HepG2 (cell line): Measurements from ENCODE around the gene NME2. TPM values are rescaled to one million over a fixed set of nuclear protein-coding genes. Genes with fewer than 3 reads are reported as not detected.

Experiments
- AHR ChIP-seq: IDR thresholded peaks from 2 replicates; pipeline ENCODE4 v1.6.1; 2018; ENCODE audit warnings: missing genetic modification reagents, missing compliant biosample characterization
- ELF4 ChIP-seq: sonication (generic); formaldehyde crosslinking; IDR thresholded peaks from 2 replicates; pipeline ENCODE4 v1.5.0; 2020; ENCODE audit warnings: missing genetic modification reagents, mild to moderate bottlenecking, moderate library complexity, borderline replicate concordance
- ESRRA ChIP-seq: sonication (generic); formaldehyde crosslinking; IDR thresholded peaks from 2 replicates; pipeline ENCODE4 v1.5.1; 2020; ENCODE audit warnings: mild to moderate bottlenecking, low read depth, missing genetic modification reagents
- KLF6 ChIP-seq: IDR thresholded peaks from 2 replicates; pipeline ENCODE4 v1.8.0; 2016; ENCODE audit warnings: missing biosample characterization, missing genetic modification reagents
- MTA1 ChIP-seq: sonication (generic); formaldehyde crosslinking; IDR thresholded peaks from 2 replicates; pipeline ENCODE4 v1.4.0; 2020; ENCODE audit warnings: missing genetic modification reagents, mild to moderate bottlenecking, borderline replicate concordance
- NFIB ChIP-seq: sonication (generic); formaldehyde crosslinking; IDR thresholded peaks from 2 replicates; pipeline ENCODE4 v1.9.0; 2021; ENCODE audit warnings: missing genetic modification reagents, mild to moderate bottlenecking, borderline replicate concordance
- PCBP1 ChIP-seq: fragments of 200-400 bp; formaldehyde crosslinking; IDR thresholded peaks from 2 replicates; pipeline ENCODE4 v1.6.1; 2017; ENCODE audit warnings: mild to moderate bottlenecking, low read depth, low read length, borderline replicate concordance
- SP140L ChIP-seq: sonication (generic); formaldehyde crosslinking; IDR thresholded peaks from 2 replicates; pipeline ENCODE4 v1.4.0; 2020; ENCODE audit warnings: missing genetic modification reagents, borderline replicate concordance
- STAG1 ChIP-seq: sonication (generic); formaldehyde crosslinking; IDR thresholded peaks from 2 replicates; pipeline ENCODE4 v1.4.0; 2020; ENCODE audit warnings: missing genetic modification reagents
- TGIF2 ChIP-seq: IDR thresholded peaks from 2 replicates; pipeline ENCODE4 v1.6.1; 2016; ENCODE audit warnings: control low read depth, missing compliant biosample characterization
- XRCC5 ChIP-seq: fragments of 200-400 bp; formaldehyde crosslinking; optimal IDR thresholded peaks from 2 replicates; pipeline ENCODE3; 2017; ENCODE audit warnings: mild to moderate bottlenecking, low read length
- ZEB1 ChIP-seq: IDR thresholded peaks from 2 replicates; pipeline ENCODE4 v1.6.1; 2012; ENCODE audit warnings: mild to moderate bottlenecking, low read depth, inconsistent platforms; ENCODE audit not compliant: insufficient replicate concordance
- ZFP41 ChIP-seq: sonication (generic); formaldehyde crosslinking; IDR thresholded peaks from 2 replicates; pipeline ENCODE4 v1.4.0; 2020; ENCODE audit warnings: mild to moderate bottlenecking, missing genetic modification reagents, borderline replicate concordance
- ZNF143 ChIP-seq: sonication (generic); formaldehyde crosslinking; IDR thresholded peaks from 2 replicates; pipeline ENCODE4 v1.4.0; 2020; ENCODE audit warnings: missing genetic modification reagents
- ZNF274 ChIP-seq: sonication (generic); formaldehyde crosslinking; IDR thresholded peaks from 2 replicates; pipeline ENCODE4 v1.5.1; 2020; ENCODE audit warnings: mild to moderate bottlenecking, missing genetic modification reagents
- ZNF558 ChIP-seq: sonication (generic); formaldehyde crosslinking; IDR thresholded peaks from 2 replicates; pipeline ENCODE4 v1.9.0; 2022; ENCODE audit warnings: mild to moderate bottlenecking, missing genetic modification reagents, borderline replicate concordance
- ZNF644 ChIP-seq: IDR thresholded peaks from 2 replicates; pipeline ENCODE4 v1.6.1; 2016; ENCODE audit warnings: low read depth
- polyA plus RNA-seq, 8 experiments: library from polyadenylated mRNA; depleted of rRNA in 3 of 8; stranded (reverse) in 7 of 8; unstranded in 1 of 8; fragments of >200 nt; fragmentation: Illumina TruSeq in 4 of 8; extraction: Trizol in 4 of 8; gene quantifications; 2 replicates each; pipeline versions ENCODE4 v1.2.1 to v1.2.3, GENCODE V29; 2011 to 2016; ENCODE audit warnings: low read depth in 4 of 8, missing spikeins in 1 of 8, mixed read lengths in 1 of 8; ENCODE audit not compliant: insufficient read depth in 1 of 8
- total RNA-seq, 5 experiments: library from RNA; depleted of rRNA; stranded (reverse); fragments of >200 nt; fragmentation: Illumina TruSeq; extraction: Trizol; gene quantifications; 2 replicates each; pipeline ENCODE4 v1.2.3, GENCODE V29; 2016; ENCODE audit warnings: low read depth in 1 of 5
- TF ChIP-seq, protein P1 (sequence below): sonication (generic); formaldehyde crosslinking; IDR thresholded peaks from 2 replicates; pipeline ENCODE4 v1.5.1; 2020; ENCODE audit warnings: mild to moderate bottlenecking, missing genetic modification reagents, moderate library complexity
- TF ChIP-seq, protein P2 (sequence below): sonication (generic); formaldehyde crosslinking; IDR thresholded peaks from 2 replicates; pipeline ENCODE4 v1.9.0; 2021; ENCODE audit warnings: mild to moderate bottlenecking, missing genetic modification reagents

NME2 gene
- total and polyA plus RNA-seq, 2 of the 13 experiments (the other 11 are each of a cell fraction or from before 2014, with no cell fraction given), result 790 to 1,213 TPM

DNA sequence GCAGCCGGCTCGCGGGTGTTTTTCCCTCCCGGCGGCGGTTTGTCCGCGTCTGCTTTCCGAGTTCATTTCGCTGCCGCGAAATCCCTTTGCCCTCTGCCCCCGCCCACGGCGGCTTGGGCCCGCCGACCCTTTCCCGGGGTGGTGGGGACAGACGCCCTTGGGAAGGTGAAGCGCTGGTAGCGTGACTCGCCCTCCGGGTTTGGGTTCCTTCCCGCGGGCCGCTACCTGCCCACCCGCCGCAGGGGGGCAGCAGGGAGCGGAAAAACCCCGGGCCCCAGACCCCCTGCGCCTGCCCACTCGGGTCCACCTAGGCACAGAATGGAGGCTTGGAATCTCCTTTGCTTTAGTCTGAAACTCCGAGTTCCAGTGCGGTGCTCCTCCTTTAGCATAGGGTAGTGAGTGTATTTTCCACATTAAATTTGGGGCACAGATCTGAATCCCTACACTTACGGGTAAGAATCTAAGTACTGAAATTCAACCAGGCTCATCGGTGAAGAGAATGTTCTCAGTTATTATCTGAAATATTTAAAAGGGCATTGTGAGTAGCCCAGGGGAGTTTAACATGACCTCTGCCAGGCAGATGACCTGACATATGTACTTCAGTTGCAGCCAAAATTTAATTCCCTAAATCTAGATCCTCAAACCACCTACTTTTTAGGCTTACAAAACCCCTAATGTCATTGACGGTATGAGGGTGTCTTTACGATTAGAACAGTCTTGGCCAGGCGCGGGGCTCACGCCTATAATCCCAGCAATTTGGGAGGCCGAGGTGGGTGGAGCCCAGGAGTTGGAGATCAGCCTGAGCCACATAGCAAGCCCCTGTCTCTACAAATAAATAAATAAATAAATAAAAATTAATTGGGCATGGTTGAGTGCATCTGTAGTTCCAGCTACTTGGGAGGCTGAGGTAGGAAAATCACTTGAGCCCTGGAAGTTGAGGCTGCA is 1.0 kb downstream of the NME2 start (continued):
- TF ChIP-seq TGIF2 (CRISPR knock-in tag), result no peak
- no peak; the same call in 1 of the 2 replicates for TF ChIP-seq ZNF558 (CRISPR knock-in tag)
- TF ChIP-seq SP140L (CRISPR knock-in tag), result no peak
- peak; percentile 94 for TF ChIP-seq XRCC5
- TF ChIP-seq KLF6 (CRISPR knock-in tag), result no peak
- TF ChIP-seq ZFP41 (CRISPR knock-in tag), result no peak
- TF ChIP-seq, protein P1, sequence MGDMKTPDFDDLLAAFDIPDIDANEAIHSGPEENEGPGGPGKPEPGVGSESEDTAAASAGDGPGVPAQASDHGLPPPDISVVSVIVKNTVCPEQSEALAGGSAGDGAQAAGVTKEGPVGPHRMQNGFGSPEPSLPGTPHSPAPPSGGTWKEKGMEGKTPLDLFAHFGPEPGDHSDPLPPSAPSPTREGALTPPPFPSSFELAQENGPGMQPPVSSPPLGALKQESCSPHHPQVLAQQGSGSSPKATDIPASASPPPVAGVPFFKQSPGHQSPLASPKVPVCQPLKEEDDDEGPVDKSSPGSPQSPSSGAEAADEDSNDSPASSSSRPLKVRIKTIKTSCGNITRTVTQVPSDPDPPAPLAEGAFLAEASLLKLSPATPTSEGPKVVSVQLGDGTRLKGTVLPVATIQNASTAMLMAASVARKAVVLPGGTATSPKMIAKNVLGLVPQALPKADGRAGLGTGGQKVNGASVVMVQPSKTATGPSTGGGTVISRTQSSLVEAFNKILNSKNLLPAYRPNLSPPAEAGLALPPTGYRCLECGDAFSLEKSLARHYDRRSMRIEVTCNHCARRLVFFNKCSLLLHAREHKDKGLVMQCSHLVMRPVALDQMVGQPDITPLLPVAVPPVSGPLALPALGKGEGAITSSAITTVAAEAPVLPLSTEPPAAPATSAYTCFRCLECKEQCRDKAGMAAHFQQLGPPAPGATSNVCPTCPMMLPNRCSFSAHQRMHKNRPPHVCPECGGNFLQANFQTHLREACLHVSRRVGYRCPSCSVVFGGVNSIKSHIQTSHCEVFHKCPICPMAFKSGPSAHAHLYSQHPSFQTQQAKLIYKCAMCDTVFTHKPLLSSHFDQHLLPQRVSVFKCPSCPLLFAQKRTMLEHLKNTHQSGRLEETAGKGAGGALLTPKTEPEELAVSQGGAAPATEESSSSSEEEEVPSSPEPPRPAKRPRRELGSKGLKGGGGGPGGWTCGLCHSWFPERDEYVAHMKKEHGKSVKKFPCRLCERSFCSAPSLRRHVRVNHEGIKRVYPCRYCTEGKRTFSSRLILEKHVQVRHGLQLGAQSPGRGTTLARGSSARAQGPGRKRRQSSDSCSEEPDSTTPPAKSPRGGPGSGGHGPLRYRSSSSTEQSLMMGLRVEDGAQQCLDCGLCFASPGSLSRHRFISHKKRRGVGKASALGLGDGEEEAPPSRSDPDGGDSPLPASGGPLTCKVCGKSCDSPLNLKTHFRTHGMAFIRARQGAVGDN (CRISPR knock-in tag), result peak; percentile 60
- no peak for TF ChIP-seq PCBP1
- no peak for TF ChIP-seq MTA1 (CRISPR knock-in tag)
- no peak for TF ChIP-seq ZNF143 (CRISPR knock-in tag)
- no peak; the same call in none of the 2 replicates for TF ChIP-seq ZNF274 (CRISPR knock-in tag)
- TF ChIP-seq, protein P2, sequence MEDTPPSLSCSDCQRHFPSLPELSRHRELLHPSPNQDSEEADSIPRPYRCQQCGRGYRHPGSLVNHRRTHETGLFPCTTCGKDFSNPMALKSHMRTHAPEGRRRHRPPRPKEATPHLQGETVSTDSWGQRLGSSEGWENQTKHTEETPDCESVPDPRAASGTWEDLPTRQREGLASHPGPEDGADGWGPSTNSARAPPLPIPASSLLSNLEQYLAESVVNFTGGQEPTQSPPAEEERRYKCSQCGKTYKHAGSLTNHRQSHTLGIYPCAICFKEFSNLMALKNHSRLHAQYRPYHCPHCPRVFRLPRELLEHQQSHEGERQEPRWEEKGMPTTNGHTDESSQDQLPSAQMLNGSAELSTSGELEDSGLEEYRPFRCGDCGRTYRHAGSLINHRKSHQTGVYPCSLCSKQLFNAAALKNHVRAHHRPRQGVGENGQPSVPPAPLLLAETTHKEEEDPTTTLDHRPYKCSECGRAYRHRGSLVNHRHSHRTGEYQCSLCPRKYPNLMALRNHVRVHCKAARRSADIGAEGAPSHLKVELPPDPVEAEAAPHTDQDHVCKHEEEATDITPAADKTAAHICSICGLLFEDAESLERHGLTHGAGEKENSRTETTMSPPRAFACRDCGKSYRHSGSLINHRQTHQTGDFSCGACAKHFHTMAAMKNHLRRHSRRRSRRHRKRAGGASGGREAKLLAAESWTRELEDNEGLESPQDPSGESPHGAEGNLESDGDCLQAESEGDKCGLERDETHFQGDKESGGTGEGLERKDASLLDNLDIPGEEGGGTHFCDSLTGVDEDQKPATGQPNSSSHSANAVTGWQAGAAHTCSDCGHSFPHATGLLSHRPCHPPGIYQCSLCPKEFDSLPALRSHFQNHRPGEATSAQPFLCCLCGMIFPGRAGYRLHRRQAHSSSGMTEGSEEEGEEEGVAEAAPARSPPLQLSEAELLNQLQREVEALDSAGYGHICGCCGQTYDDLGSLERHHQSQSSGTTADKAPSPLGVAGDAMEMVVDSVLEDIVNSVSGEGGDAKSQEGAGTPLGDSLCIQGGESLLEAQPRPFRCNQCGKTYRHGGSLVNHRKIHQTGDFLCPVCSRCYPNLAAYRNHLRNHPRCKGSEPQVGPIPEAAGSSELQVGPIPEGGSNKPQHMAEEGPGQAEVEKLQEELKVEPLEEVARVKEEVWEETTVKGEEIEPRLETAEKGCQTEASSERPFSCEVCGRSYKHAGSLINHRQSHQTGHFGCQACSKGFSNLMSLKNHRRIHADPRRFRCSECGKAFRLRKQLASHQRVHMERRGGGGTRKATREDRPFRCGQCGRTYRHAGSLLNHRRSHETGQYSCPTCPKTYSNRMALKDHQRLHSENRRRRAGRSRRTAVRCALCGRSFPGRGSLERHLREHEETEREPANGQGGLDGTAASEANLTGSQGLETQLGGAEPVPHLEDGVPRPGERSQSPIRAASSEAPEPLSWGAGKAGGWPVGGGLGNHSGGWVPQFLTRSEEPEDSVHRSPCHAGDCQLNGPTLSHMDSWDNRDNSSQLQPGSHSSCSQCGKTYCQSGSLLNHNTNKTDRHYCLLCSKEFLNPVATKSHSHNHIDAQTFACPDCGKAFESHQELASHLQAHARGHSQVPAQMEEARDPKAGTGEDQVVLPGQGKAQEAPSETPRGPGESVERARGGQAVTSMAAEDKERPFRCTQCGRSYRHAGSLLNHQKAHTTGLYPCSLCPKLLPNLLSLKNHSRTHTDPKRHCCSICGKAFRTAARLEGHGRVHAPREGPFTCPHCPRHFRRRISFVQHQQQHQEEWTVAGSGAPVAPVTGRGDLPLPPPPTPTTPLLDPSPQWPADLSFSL (CRISPR knock-in tag), result no peak
- no peak for TF ChIP-seq ZEB1
- TF ChIP-seq ELF4 (CRISPR knock-in tag), result peak; percentile 8; the same call in 1 of the 2 replicates
- no peak for TF ChIP-seq ZNF644
- TF ChIP-seq ESRRA, result no peak; the same call in none of the 2 replicates
- TF ChIP-seq NFIB (CRISPR knock-in tag), result no peak
- no peak for TF ChIP-seq AHR (CRISPR knock-in tag)
- TF ChIP-seq STAG1 (CRISPR knock-in tag), result peak; percentile 54
